ENCODE data around the gene ENDOD1. TPM values are rescaled to one million over a fixed set of nuclear protein-coding genes. Genes with fewer than 3 reads are reported as not detected.

Gene ENDOD1
- total RNA-seq, 1 donor from 2014 or later = 1.9 TPM

GRCh38 chr11:95111923-95112540 lies 22.4 kb downstream of the ENDOD1 start:
- H3K4me3 ChIP-seq = no peak overlapping the region
- peaks cover 9% of the 10 kb centered on the region for H3K36me3 Mint-ChIP-seq
- no peak overlapping the region for H3K4me3 Mint-ChIP-seq
- H4K20me1 ChIP-seq (ENCODE audit: low read depth) = no peaks in the 10 kb centered on the region
- no peaks in the 10 kb centered on the region for H3K9me3 Mint-ChIP-seq
- peaks cover 32% of the 10 kb centered on the region for H3K4me1 ChIP-seq
- H3K4me2 ChIP-seq = no peak overlapping the region
- peak; percentile 11 for DNase-seq (ENCODE audit: low spot score)
- peaks cover 4% of the 10 kb centered on the region for H3K27me3 Mint-ChIP-seq (ENCODE audit: insufficient read depth, low read depth)
- no peaks in the 10 kb centered on the region for H3K36me3 ChIP-seq
- no peaks in the 10 kb centered on the region for H3K27me3 ChIP-seq
- peaks cover 34% of the 10 kb centered on the region for H3K4me1 Mint-ChIP-seq
- H2AFZ ChIP-seq (replicated peaks) = no peak overlapping the region
- H3K79me2 ChIP-seq (ENCODE audit: low read depth) = no peaks in the 10 kb centered on the region
- peaks cover 16% of the 10 kb centered on the region for H3F3A ChIP-seq (ENCODE audit: low read depth)
- TF ChIP-seq CTCF (IDR thresholded peaks at IDR 0.05) = no peak
- no peak for TF ChIP-seq EZH2 (IDR thresholded peaks at IDR 0.05)
- no peak for TF ChIP-seq EZH2phosphoT487 (IDR thresholded peaks at IDR 0.05)
- no peak overlapping the region for H3K27ac Mint-ChIP-seq
- H3K9me3 ChIP-seq (ENCODE audit: low read depth) = no peaks in the 10 kb centered on the region
- H3K27ac ChIP-seq = no peak overlapping the region
- H3K9ac ChIP-seq = no peak overlapping the region

- Mint-ChIP-seq H3K36me3 (peaks cover 1% of the 10 kb centered on the region), H3K27me3 (ENCODE audit: insufficient read depth, low read depth) (peaks cover 2% of the 10 kb centered on the region), H3K4me3 (no peak overlapping the region), H3K4me1 (peaks cover under 1% of the 10 kb centered on the region), H3K9me3 (peaks cover 4% of the 10 kb centered on the region), H3K27ac (no peak overlapping the region)
- Histone ChIP-seq H3K9ac (no peak overlapping the region), H3K27ac (no peak overlapping the region), H2AFZ (replicated peaks) (no peak overlapping the region), H3F3A (ENCODE audit: low read depth) (peaks cover 7% of the 10 kb centered on the region), H3K79me2 (ENCODE audit: low read depth) (no peaks in the 10 kb centered on the region), H3K9me3 (ENCODE audit: low read depth) (no peaks in the 10 kb centered on the region), H3K4me3 (no peak overlapping the region), H3K27me3 (no peaks in the 10 kb centered on the region), H3K4me1 (peaks cover 9% of the 10 kb centered on the region), H3K36me3 (no peaks in the 10 kb centered on the region), H4K20me1 (ENCODE audit: low read depth) (no peaks in the 10 kb centered on the region), H3K4me2 (no peak overlapping the region)
- TF ChIP-seq CTCF (IDR thresholded peaks at IDR 0.05) (no peak), EZH2phosphoT487 (IDR thresholded peaks at IDR 0.05) (no peak), EZH2 (IDR thresholded peaks at IDR 0.05) (no peak)
- DNase-seq (ENCODE audit: low spot score) = no peak
Measured at GRCh38 chr11:95115597-95115996, 26.0 kb downstream of the ENDOD1 start.

GRCh38 chr11:95119361-95120060 lies 29.9 kb downstream of the ENDOD1 start:
- Histone ChIP-seq H3K27ac (no peak overlapping the region), H4K20me1 (ENCODE audit: low read depth) (no peaks in the 10 kb centered on the region), H3K4me3 (no peak overlapping the region), H3K4me2 (no peak overlapping the region), H3K9ac (no peak overlapping the region), H3K79me2 (ENCODE audit: low read depth) (no peaks in the 10 kb centered on the region), H3F3A (ENCODE audit: low read depth) (no peaks in the 10 kb centered on the region), H2AFZ (replicated peaks) (no peak overlapping the region), H3K27me3 (no peaks in the 10 kb centered on the region), H3K9me3 (ENCODE audit: low read depth) (no peaks in the 10 kb centered on the region), H3K4me1 (no peaks in the 10 kb centered on the region), H3K36me3 (no peaks in the 10 kb centered on the region)
- TF ChIP-seq EZH2phosphoT487 (IDR thresholded peaks at IDR 0.05) = no peak
- TF ChIP-seq EZH2 (IDR thresholded peaks at IDR 0.05) = no peak
- no peak for TF ChIP-seq CTCF (IDR thresholded peaks at IDR 0.05)
- no peak for DNase-seq (ENCODE audit: low spot score)
- peaks cover 4% of the 10 kb centered on the region for H3K4me1 Mint-ChIP-seq
- no peaks in the 10 kb centered on the region for H3K27me3 Mint-ChIP-seq (ENCODE audit: insufficient read depth, low read depth)
- H3K9me3 Mint-ChIP-seq = peaks cover 4% of the 10 kb centered on the region
- H3K27ac Mint-ChIP-seq = no peak overlapping the region
- H3K4me3 Mint-ChIP-seq = no peak overlapping the region
- no peaks in the 10 kb centered on the region for H3K36me3 Mint-ChIP-seq
